ENCODE results near the gene ASAP3. TPM values are rescaled to one million over a fixed set of nuclear protein-coding genes. Genes with fewer than 3 reads are reported as not detected.
A peak's percentile ranks its signal among the peaks of the same experiment; 100 is the strongest.

Gene ASAP3
- total and polyA plus RNA-seq, 10 donors, result 2.9 to 13.8 (median 9.0) TPM

DNA sequence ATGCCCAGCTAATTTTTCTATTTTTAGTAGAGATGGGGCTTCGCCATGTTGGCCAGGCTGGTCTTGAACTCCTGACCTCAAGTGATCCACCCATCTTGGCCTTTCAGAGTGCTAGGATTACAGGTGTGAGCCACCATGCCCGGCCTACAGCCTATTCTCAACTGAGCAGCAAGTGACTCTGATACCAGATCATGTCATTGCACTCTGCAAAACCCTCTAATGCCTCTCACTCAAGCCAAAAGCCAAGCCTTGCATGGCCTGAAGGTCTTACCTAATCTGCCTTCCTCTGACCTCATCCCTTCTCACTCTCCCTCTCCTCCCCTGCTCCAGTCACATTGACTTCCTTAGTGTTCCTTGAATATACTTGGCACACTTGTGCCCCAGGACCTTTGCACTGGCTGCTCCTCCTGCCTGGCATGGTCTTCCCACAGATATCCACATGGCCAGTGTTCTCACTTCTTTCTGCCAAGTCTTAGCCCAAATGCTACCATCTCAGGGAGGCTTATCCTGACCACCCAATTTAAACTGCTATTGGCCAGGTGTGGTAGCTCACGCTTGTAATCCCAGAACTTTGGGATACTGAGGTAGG, 8.2 kb upstream of the ASAP3 start:
- 81 to 98% (median 90%) methylated on average over 3 of the region's 3 CpGs for WGBS, 5 donors

DNA sequence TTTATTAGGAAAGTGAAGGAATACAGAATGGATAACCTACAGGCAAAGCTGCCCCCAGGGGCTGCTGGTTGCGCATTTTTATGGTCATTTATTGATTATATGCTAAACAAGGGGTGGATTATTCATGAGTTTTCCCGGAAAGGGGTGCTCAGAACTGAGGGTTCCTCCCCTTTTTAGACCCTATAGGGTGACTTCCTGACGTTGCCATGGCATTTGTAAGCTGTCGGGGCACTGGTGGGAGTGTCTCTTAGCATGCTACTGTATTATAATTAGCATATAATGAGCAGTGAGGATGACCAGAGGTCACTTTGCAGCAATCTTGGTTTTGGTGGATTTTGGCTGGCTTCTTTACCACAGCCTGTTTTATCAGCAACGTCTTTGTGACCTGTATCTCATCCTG, 5.9 kb upstream of the ASAP3 start:
- TF ChIP-seq, protein P1, sequence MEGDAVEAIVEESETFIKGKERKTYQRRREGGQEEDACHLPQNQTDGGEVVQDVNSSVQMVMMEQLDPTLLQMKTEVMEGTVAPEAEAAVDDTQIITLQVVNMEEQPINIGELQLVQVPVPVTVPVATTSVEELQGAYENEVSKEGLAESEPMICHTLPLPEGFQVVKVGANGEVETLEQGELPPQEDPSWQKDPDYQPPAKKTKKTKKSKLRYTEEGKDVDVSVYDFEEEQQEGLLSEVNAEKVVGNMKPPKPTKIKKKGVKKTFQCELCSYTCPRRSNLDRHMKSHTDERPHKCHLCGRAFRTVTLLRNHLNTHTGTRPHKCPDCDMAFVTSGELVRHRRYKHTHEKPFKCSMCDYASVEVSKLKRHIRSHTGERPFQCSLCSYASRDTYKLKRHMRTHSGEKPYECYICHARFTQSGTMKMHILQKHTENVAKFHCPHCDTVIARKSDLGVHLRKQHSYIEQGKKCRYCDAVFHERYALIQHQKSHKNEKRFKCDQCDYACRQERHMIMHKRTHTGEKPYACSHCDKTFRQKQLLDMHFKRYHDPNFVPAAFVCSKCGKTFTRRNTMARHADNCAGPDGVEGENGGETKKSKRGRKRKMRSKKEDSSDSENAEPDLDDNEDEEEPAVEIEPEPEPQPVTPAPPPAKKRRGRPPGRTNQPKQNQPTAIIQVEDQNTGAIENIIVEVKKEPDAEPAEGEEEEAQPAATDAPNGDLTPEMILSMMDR (IDR thresholded peaks at IDR 0.05 in 8 of 11, conservative IDR thresholded peaks at IDR 0.05 in 3 of 11), result no peak
- TF ChIP-seq POLR2AphosphoS5 (IDR thresholded peaks at IDR 0.05), result no peak
- no peak for TF ChIP-seq POLR2A (IDR thresholded peaks at IDR 0.05)
- Histone ChIP-seq H3K4me1 (peaks cover 3 to 7% (median 3%) of the 10 kb centered on the region in 6 donors), H3K4me3 (no peak overlapping the region), H3K36me3 (no peaks in the 10 kb centered on the region), H3K9me3 (no peaks in the 10 kb centered on the region), H3K27ac (no peak overlapping the region), H3K27me3 (replicated peaks in 1 of 7) (peaks cover 0 to 21% (median 0%) of the 10 kb centered on the region in 7 donors)
- whole genome bisulfite sequencing, 5 donors, result 42 to 66% (median 49%) methylated on average over 5 of the region's 5 CpGs
- DNase-seq, result no peak
- intact Hi-C loops (cut with DNase I; ENCODE audit: low total_unique reads), result no loop called here

More for the DNA sequence above, 8.2 kb upstream of the ASAP3 start:
- no peak for TF ChIP-seq POLR2A (IDR thresholded peaks at IDR 0.05)
- TF ChIP-seq, protein P1 (IDR thresholded peaks at IDR 0.05 in 8 of 11, conservative IDR thresholded peaks at IDR 0.05 in 3 of 11), result no peak
- H3K4me3 ChIP-seq, result no peak overlapping the region
- intact Hi-C loops (cut with DNase I; ENCODE audit: low total_unique reads), result no loop called here
- no peaks in the 10 kb centered on the region for H3K36me3 ChIP-seq
- no peaks in the 10 kb centered on the region for H3K9me3 ChIP-seq
- H3K4me1 ChIP-seq, result peaks cover 0 to 4% (median 2%) of the 10 kb centered on the region in 6 donors
- H3K27me3 ChIP-seq (replicated peaks in 1 of 7), result peaks cover 0 to 15% (median 0%) of the 10 kb centered on the region in 7 donors
- H3K27ac ChIP-seq, result no peak overlapping the region
- DNase-seq, result no peak

DNA sequence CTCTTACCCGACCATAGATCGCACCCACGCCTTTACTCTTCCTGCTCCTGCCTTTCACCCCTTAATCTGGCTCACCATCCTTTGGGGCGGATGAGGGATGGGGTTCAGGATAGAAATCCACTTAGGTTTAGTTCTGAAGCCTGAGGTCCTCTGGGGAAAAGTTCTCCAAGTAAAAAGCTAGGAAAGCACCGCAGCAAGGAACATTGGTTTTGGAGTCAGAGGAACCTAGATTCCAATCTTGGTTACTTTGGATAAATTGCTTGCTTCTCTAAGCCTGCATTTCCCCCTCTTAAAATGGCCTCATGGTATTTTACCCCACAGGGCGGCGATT, 988 bp upstream of the ASAP3 start:
- Histone ChIP-seq H3K27me3 (replicated peaks in 1 of 7) (peaks cover 0 to 53% (median 7%) of the 10 kb centered on the region in 7 donors), H3K4me1 (peaks cover 12 to 26% (median 16%) of the 10 kb centered on the region in 6 donors), H3K27ac (peak overlapping the region in 5 of 8 donors; percentile 63 to 82 (median 79)), H3K36me3 (no peaks in the 10 kb centered on the region), H3K9me3 (no peaks in the 10 kb centered on the region), H3K4me3 (peak overlapping the region in 6 of 8 donors; percentile 68 to 85 (median 76))
- DNase-seq, result no peak
- WGBS, 5 donors, result 43 to 52% (median 49%) methylated on average over 7 of the region's 7 CpGs
- TF ChIP-seq POLR2A (IDR thresholded peaks at IDR 0.05), result no peak
- TF ChIP-seq, protein P1 (IDR thresholded peaks at IDR 0.05 in 8 of 11, conservative IDR thresholded peaks at IDR 0.05 in 3 of 11), result no peak
- TF ChIP-seq POLR2AphosphoS5 (IDR thresholded peaks at IDR 0.05), result no peak
- intact Hi-C loops (cut with DNase I; ENCODE audit: low total_unique reads), result no loop called here

DNA sequence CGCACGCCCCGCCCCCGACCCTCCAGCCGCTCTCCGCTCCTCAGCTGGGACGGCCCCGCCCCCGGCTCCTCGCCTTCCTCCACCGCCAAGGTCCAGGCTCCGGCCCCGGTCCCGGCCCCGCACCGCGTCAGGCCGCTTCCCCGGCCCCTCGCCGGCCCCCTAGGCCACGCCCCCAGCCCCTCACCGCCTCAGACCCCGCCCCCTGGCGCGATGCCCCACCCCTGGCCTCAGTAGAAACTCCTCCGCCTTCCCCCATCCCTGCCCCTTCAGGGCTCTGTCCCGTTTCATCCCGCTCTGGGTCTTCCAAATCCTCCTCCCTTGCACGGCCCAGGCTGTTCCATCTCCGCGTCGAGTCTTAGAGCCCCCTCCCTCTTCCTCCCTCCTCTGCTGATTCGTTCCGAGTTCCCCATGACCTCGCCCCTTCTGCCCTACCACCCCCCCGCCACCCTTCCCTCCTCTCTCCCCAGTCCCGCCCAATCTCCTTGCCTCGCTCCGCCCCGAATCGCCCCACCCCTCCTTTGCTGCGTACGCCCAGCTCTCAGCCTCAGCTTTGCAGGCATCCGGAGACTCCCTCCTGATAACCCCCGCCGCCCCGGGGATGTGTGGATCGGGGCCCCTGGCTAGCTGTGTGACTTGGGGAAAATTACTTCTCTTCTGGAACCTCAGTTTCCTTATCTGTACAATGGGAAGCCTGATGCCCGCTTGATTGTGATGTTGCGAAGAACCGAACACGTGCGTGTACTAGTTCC, 448 bp upstream of the ASAP3 start:
- peaks cover 0 to 48% (median 7%) of the 10 kb centered on the region in 7 donors for H3K27me3 ChIP-seq (replicated peaks in 1 of 7)
- no peaks in the 10 kb centered on the region for H3K9me3 ChIP-seq
- 2 to 6% (median 4%) methylated on average over 27 to 54 of the region's 54 CpGs for WGBS, 5 donors
- peak overlapping the region; percentile 61 to 85 (median 72) for H3K4me3 ChIP-seq
- H3K4me1 ChIP-seq, result peaks cover 12 to 26% (median 16%) of the 10 kb centered on the region in 6 donors
- H3K27ac ChIP-seq, result peak overlapping the region; percentile 42 to 82 (median 68)
- no peaks in the 10 kb centered on the region for H3K36me3 ChIP-seq
- TF ChIP-seq, protein P1 (IDR thresholded peaks at IDR 0.05 in 8 of 11, conservative IDR thresholded peaks at IDR 0.05 in 3 of 11), result no peak
- peak in 2 of 3 donors; percentile 37 to 53 for TF ChIP-seq POLR2AphosphoS5 (IDR thresholded peaks at IDR 0.05)
- intact Hi-C loops (cut with DNase I; ENCODE audit: low total_unique reads), result no loop called here
- DNase-seq, result peak; percentile 95
